OCI-LY1 (cell line): Measurements from ENCODE around the gene OR4S2.

Source experiments
- H2AFZ ChIP-seq: fragments of 200-600 bp; sonication (generic), shearing (Covaris generic); 2 replicates; pipeline ENCODE4 v1.6.0; 2014; ENCODE audit warnings: antibody characterized with exemption, mild to moderate bottlenecking, low read length
- H3F3A ChIP-seq: fragments of 200-600 bp; sonication (generic), shearing (Covaris generic); 2 replicates; pipeline ENCODE4 v1.6.0; 2014; ENCODE audit warnings: mild to moderate bottlenecking, antibody characterized with exemption, low read length, moderate library complexity; ENCODE audit not compliant: insufficient read depth
- H3K27ac ChIP-seq: fragments of 200-600 bp; sonication (generic); 2 replicates; pipeline ENCODE4 v1.5.1; 2014; ENCODE audit warnings: low read length, mixed run types, mild to moderate bottlenecking, low read depth; ENCODE audit not compliant: poor library complexity, severe bottlenecking
- H3K27me3 ChIP-seq: fragments of 200-600 bp; sonication (generic); 2 replicates; pipeline ENCODE4 v1.6.0; 2014; ENCODE audit warnings: antibody characterized with exemption, mild to moderate bottlenecking, low read length, moderate library complexity; ENCODE audit not compliant: insufficient read depth
- H3K36me3 ChIP-seq: fragments of 200-600 bp; sonication (generic); 2 replicates; pipeline ENCODE4 v1.6.1; 2014; ENCODE audit warnings: mild to moderate bottlenecking, antibody characterized with exemption, low read length, moderate library complexity, mixed read lengths; ENCODE audit not compliant: insufficient read depth
- H3K4me1 ChIP-seq: fragments of 200-600 bp; sonication (generic); 2 replicates; pipeline ENCODE4 v1.5.1; 2014; ENCODE audit warnings: mild to moderate bottlenecking, low read length, moderate library complexity; ENCODE audit not compliant: insufficient read depth, severe bottlenecking
- H3K4me2 ChIP-seq: fragments of 200-600 bp; sonication (generic), shearing (Covaris generic); 2 replicates; pipeline ENCODE4 v1.6.1; 2014; ENCODE audit warnings: low read length
- H3K4me3 ChIP-seq: fragments of 200-600 bp; sonication (generic); 2 replicates; pipeline ENCODE4 v1.5.1; 2014; ENCODE audit warnings: low read length, low read depth, mild to moderate bottlenecking, mixed read lengths; ENCODE audit not compliant: poor library complexity, severe bottlenecking
- H3K79me2 ChIP-seq: fragments of 200-600 bp; shearing (Covaris generic); 2 replicates; pipeline ENCODE4 v1.6.1; 2016; ENCODE audit warnings: mixed run types, low read length, mixed read lengths; ENCODE audit not compliant: insufficient read depth
- H3K9ac ChIP-seq: fragments of 200-600 bp; sonication (generic), shearing (Covaris generic); 2 replicates; pipeline ENCODE4 v1.6.1; 2014; ENCODE audit warnings: mild to moderate bottlenecking, low read length, mixed read lengths
- H3K9me2 ChIP-seq: fragments of 200-600 bp; sonication (generic), shearing (Covaris generic); 2 replicates; pipeline ENCODE4 v1.6.1; 2014; ENCODE audit warnings: low read depth, mild to moderate bottlenecking, low read length, mixed read lengths
- H3K9me3 ChIP-seq: fragments of 200-600 bp; shearing (Covaris generic); 2 replicates; pipeline ENCODE4 v1.6.1; 2014; ENCODE audit warnings: low read length, mixed read lengths
- H4K20me1 ChIP-seq: fragments of 200-600 bp; sonication (generic), shearing (Covaris generic); 2 replicates; pipeline ENCODE4 v1.6.0; 2016; ENCODE audit warnings: mild to moderate bottlenecking, low read length; ENCODE audit not compliant: insufficient read depth
- EZH2 ChIP-seq: fragments of 200-600 bp; sonication (generic), shearing (Covaris generic); IDR thresholded peaks from 2 replicates; pipeline ENCODE4 v1.8.0; 2017; ENCODE audit warnings: borderline replicate concordance, mixed run types, mild to moderate bottlenecking, antibody characterized with exemption, low read length, moderate library complexity, mixed read lengths

The OR4S2 gene

GRCh38 chr11:55701429-55701828, 53.3 kb downstream of the OR4S2 start:
- Histone ChIP-seq H2AFZ (no peak overlapping the region), H3K9me2 (no peaks in the 10 kb centered on the region), H3K9ac (no peak overlapping the region)

More at GRCh38 chr11:55701429-55701828, 53.3 kb downstream of the OR4S2 start:
- Histone ChIP-seq H3K4me2 (no peak overlapping the region), H3K27ac (no peak overlapping the region), H4K20me1 (no peaks in the 10 kb centered on the region), H3F3A (no peaks in the 10 kb centered on the region), H3K27me3 (no peaks in the 10 kb centered on the region), H3K36me3 (no peaks in the 10 kb centered on the region), H3K4me3 (no peak overlapping the region), H3K4me1 (no peaks in the 10 kb centered on the region), H3K9me3 (no peaks in the 10 kb centered on the region), H3K79me2 (no peaks in the 10 kb centered on the region)
- no peak for TF ChIP-seq EZH2
